Keratinocyte (primary cell): ENCODE results near the gene SNRK. TPM values are rescaled to one million over a fixed set of nuclear protein-coding genes. Genes with fewer than 3 reads are reported as not detected.

Experiments used
- DNase-seq: peaks from one replicate; pipeline ENCODE4 v3.0.0-alpha.2; 2011; ENCODE audit warnings: low read depth, missing footprints, low spot score
- FAIRE-seq: peaks from 2 replicates; lab custom pipeline; 2011; peaks lifted over from hg19 to GRCh38; lab: Jason Lieb, UNC
- H2AFZ ChIP-seq: 2 replicates; pipeline ENCODE4 v1.6.0; 2012; ENCODE audit warnings: low read length, control low read depth, inconsistent platforms; ENCODE audit not compliant: control insufficient read depth
- H3K27ac ChIP-seq: 2 replicates; pipeline ENCODE4 v1.5.1; 2011; ENCODE audit warnings: low read length; ENCODE audit not compliant: control insufficient read depth, insufficient read depth
- H3K27me3 ChIP-seq: 3 replicates; pipeline ENCODE4 v1.6.0; 2011; ENCODE audit warnings: low read length; ENCODE audit not compliant: control insufficient read depth, insufficient read depth; ENCODE audit errors: extremely low read depth
- H3K36me3 ChIP-seq, 2 experiments: 2 replicates in 1 of 2; 3 replicates in 1 of 2; pipeline ENCODE4 v1.5.1; 2011; ENCODE audit warnings: low read length in 2 of 2, mild to moderate bottlenecking in 1 of 2; ENCODE audit not compliant: control insufficient read depth in 2 of 2, insufficient read depth in 2 of 2; ENCODE audit errors: extremely low read depth in 1 of 2
- H3K4me1 ChIP-seq: 3 replicates; pipeline ENCODE4 v1.5.1; 2011; ENCODE audit warnings: low read length; ENCODE audit not compliant: control insufficient read depth, insufficient read depth; ENCODE audit errors: extremely low read depth
- H3K4me2 ChIP-seq: 3 replicates; pipeline ENCODE4 v1.6.0; 2011; ENCODE audit warnings: low read depth, low read length; ENCODE audit not compliant: control insufficient read depth, insufficient read depth; ENCODE audit errors: extremely low read depth
- H3K4me3 ChIP-seq, 3 experiments: fragments of 200-600 bp in 1 of 3; sonication (generic) in 1 of 3; 2 replicates in 2 of 3; 3 replicates in 1 of 3; pipeline ENCODE4 v1.5.1; 2011 to 2016; ENCODE audit warnings: low read length in 3 of 3, mild to moderate bottlenecking in 3 of 3, control low read depth in 2 of 3, inconsistent platforms in 1 of 3, low read depth in 1 of 3, mixed read lengths in 1 of 3, mixed run types in 1 of 3, moderate library complexity in 1 of 3; ENCODE audit not compliant: control insufficient read depth in 2 of 3, insufficient read depth in 2 of 3; ENCODE audit errors: extremely low read depth in 1 of 3
- H3K79me2 ChIP-seq: 2 replicates; pipeline ENCODE4 v1.6.0; 2012; ENCODE audit warnings: low read length; ENCODE audit not compliant: control insufficient read depth, insufficient read depth
- H3K9ac ChIP-seq: 3 replicates; pipeline ENCODE4 v1.6.0; 2011; ENCODE audit warnings: low read length; ENCODE audit not compliant: control insufficient read depth, insufficient read depth; ENCODE audit errors: extremely low read depth
- H3K9me1 ChIP-seq: 3 replicates; pipeline ENCODE4 v1.6.0; 2011; ENCODE audit warnings: low read length; ENCODE audit not compliant: control insufficient read depth, insufficient read depth; ENCODE audit errors: extremely low read depth
- H3K9me3 ChIP-seq: 2 replicates; pipeline ENCODE4 v1.5.1; 2012; ENCODE audit warnings: low read depth, low read length; ENCODE audit not compliant: control insufficient read depth
- H4K20me1 ChIP-seq: 3 replicates; pipeline ENCODE4 v1.6.0; 2011; ENCODE audit warnings: low read length; ENCODE audit not compliant: control insufficient read depth, insufficient read depth; ENCODE audit errors: extremely low read depth
- EZH2 ChIP-seq: IDR thresholded peaks from one replicate; pipeline ENCODE4 v1.6.1; 2012; ENCODE audit warnings: inconsistent platforms, mild to moderate bottlenecking, low read length, moderate library complexity
- dilution Hi-C: fragments of 300-500 bp; cut with MboI; formaldehyde crosslinking; loops from one replicate; pipeline ENCODE4 v1.7.0; 2020; ENCODE audit warnings: low sequenced_read_pairs; ENCODE audit not compliant: extremely low pct_ligation_motif_present
- polyA plus RNA-seq, 5 experiments: library from polyadenylated mRNA; depleted of rRNA in 3 of 5; stranded (reverse) in 3 of 5; stranded (forward) in 1 of 5; unstranded in 1 of 5; fragments of >200 nt; gene quantifications; 1 replicate in 1 of 5; 2 replicates in 3 of 5; 3 replicates in 1 of 5; pipeline versions ENCODE4 v1.2.1 to v1.2.3, GENCODE V29; 2011 to 2012; ENCODE audit warnings: missing spikeins in 2 of 5, low read depth in 1 of 5, low replicate concordance in 1 of 5
- TF ChIP-seq, protein P1 (sequence below), 3 experiments: IDR thresholded peaks in 1 of 3; conservative IDR thresholded peaks in 1 of 3; optimal IDR thresholded peaks in 1 of 3; 2 replicates in 2 of 3; 3 replicates in 1 of 3; pipeline versions ENCODE3 to v1.5.1; 2011; ENCODE audit warnings: low read length in 3 of 3, mild to moderate bottlenecking in 3 of 3, moderate library complexity in 2 of 3, control low read depth in 1 of 3, inconsistent platforms in 1 of 3; ENCODE audit not compliant: insufficient read depth in 2 of 3; ENCODE audit errors: extremely low read depth in 1 of 3

SNRK gene
- polyA plus RNA-seq, 1 donor (not counting 4 experiments of a cell fraction or from before 2014, with no cell fraction given), result 15.7 TPM

DNA sequence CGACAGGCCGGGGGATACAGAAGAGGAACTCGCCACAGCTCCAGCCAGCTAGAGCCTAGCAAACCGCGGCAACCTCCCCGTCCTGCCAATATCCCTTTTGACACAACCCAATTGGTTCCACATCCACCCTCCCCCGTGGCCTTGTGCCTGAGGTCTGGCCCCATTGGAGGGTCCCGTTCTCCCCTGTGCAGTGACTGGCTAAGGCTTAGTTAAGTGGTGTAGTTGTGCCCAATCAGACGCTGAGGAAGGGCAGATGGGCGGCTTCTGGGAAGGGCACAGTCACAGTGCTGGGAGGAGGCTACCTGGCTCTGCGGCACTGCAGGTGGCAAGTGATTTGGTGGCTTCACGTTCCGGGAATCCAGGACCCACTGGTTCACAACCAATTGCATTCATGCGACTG lies 78.6 kb downstream of the SNRK start:
- no peak for TF ChIP-seq EZH2
- TF ChIP-seq, protein P1, sequence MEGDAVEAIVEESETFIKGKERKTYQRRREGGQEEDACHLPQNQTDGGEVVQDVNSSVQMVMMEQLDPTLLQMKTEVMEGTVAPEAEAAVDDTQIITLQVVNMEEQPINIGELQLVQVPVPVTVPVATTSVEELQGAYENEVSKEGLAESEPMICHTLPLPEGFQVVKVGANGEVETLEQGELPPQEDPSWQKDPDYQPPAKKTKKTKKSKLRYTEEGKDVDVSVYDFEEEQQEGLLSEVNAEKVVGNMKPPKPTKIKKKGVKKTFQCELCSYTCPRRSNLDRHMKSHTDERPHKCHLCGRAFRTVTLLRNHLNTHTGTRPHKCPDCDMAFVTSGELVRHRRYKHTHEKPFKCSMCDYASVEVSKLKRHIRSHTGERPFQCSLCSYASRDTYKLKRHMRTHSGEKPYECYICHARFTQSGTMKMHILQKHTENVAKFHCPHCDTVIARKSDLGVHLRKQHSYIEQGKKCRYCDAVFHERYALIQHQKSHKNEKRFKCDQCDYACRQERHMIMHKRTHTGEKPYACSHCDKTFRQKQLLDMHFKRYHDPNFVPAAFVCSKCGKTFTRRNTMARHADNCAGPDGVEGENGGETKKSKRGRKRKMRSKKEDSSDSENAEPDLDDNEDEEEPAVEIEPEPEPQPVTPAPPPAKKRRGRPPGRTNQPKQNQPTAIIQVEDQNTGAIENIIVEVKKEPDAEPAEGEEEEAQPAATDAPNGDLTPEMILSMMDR (optimal IDR thresholded peaks at IDR 0.05 in 1 of 3, IDR thresholded peaks at IDR 0.05 in 1 of 3, conservative IDR thresholded peaks at IDR 0.05 in 1 of 3; ENCODE audit: extremely low read depth in 1 of 3, insufficient read depth in 2 of 3, low read length in 3 of 3), result no peak
- dilution Hi-C loops, result no loop called here
- DNase-seq, result no peak
- Histone ChIP-seq H3K9me3 (no peaks in the 10 kb centered on the region), H3K27ac (no peak overlapping the region), H3K27me3 (no peaks in the 10 kb centered on the region), H3K4me3 (no peak overlapping the region), H3K4me1 (no peaks in the 10 kb centered on the region), H3K36me3 (no peaks in the 10 kb centered on the region), H3K4me2 (no peak overlapping the region), H2AFZ (no peak overlapping the region), H4K20me1 (no peaks in the 10 kb centered on the region), H3K9me1 (no peaks in the 10 kb centered on the region), H3K79me2 (no peaks in the 10 kb centered on the region), H3K9ac (no peak overlapping the region)
- no peak for FAIRE-seq

DNA sequence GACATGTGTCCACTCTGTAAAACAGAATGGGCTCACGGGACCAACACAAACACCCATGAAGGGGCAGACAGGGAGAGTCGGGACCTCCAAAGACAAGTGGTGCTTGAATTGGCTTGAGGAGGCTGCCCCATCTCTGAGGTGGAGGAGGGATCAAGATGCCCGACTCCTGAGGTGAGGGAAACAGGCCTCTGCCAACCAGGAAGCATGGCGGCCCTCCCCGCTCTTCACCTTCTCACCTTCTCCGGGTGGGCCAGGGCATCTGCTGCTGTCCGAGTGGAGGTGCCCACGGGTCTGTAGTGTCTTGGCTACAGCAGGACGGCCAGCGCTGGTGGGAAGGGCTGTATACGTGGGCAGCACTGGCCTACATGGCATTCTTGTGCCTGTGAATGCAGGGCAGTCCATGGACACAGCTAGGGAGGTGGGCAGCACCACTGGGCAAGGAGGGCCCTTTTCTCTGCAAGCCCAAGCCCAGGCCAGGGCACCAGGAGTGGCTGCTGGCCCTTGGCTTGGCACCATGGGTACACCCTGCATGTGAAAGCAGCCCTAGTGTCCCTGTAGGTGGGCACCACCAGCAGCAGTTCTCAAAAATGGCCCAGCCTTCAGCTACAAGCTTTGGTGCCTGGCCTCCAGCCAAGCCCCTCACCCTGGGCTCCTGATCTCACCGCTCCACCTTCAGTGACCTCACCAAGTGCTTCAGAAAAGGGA lies 79.4 kb downstream of the SNRK start:
- no peak for FAIRE-seq
- Histone ChIP-seq H3K79me2 (no peaks in the 10 kb centered on the region), H3K4me3 (no peak overlapping the region), H3K9ac (no peak overlapping the region), H3K27ac (no peak overlapping the region), H3K36me3 (no peaks in the 10 kb centered on the region), H2AFZ (no peak overlapping the region), H4K20me1 (no peaks in the 10 kb centered on the region), H3K27me3 (no peaks in the 10 kb centered on the region), H3K4me1 (no peaks in the 10 kb centered on the region), H3K9me1 (no peaks in the 10 kb centered on the region), H3K9me3 (no peaks in the 10 kb centered on the region), H3K4me2 (no peak overlapping the region)
- TF ChIP-seq, protein P1 (optimal IDR thresholded peaks at IDR 0.05 in 1 of 3, IDR thresholded peaks at IDR 0.05 in 1 of 3, conservative IDR thresholded peaks at IDR 0.05 in 1 of 3; ENCODE audit: extremely low read depth in 1 of 3, insufficient read depth in 2 of 3, low read length in 3 of 3), result no peak
- dilution Hi-C loops, result no loop called here
- DNase-seq, result no peak
